Measurements from ENCODE around the gene IRX2. TPM values are rescaled to one million over a fixed set of nuclear protein-coding genes. Genes with fewer than 3 reads are reported as not detected.

Gene IRX2
- polyA plus RNA-seq, 6 donors from 2014 or later: not detected

DNA sequence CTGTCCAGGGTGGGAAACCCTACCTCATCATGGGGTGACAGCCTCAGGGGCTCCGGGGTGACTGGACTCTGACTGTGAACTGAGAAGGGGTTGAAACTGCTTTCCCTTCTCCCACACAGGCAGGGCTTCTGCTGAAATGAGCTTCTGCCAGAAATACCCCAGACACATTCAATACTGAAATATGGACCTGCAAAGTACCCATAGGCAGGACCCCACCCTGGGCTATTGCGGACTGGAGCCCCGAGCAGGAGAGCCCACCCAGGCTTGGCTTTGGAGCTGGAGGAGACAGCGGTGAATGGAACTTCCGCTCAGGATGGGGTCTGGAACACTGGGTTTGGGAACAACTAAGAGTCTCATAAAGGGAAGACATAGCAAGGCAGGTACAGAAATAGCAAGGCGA, 37.5 kb downstream of the IRX2 start:
- no peak overlapping the region for H3K4me3 Mint-ChIP-seq
- peaks cover 0 to 16% (median 1%) of the 10 kb centered on the region in 7 donors for H3K9me3 Mint-ChIP-seq
- no peak for DNase-seq
- H3K27ac Mint-ChIP-seq: no peak overlapping the region
- no peaks in the 10 kb centered on the region for H3K4me1 Mint-ChIP-seq
- no peaks in the 10 kb centered on the region for H3K36me3 Mint-ChIP-seq
- ATAC-seq (ENCODE audit: low read depth in 2 of 2): no peak
- H3K27me3 Mint-ChIP-seq: peaks cover 0 to 10% (median 6%) of the 10 kb centered on the region in 3 donors

DNA sequence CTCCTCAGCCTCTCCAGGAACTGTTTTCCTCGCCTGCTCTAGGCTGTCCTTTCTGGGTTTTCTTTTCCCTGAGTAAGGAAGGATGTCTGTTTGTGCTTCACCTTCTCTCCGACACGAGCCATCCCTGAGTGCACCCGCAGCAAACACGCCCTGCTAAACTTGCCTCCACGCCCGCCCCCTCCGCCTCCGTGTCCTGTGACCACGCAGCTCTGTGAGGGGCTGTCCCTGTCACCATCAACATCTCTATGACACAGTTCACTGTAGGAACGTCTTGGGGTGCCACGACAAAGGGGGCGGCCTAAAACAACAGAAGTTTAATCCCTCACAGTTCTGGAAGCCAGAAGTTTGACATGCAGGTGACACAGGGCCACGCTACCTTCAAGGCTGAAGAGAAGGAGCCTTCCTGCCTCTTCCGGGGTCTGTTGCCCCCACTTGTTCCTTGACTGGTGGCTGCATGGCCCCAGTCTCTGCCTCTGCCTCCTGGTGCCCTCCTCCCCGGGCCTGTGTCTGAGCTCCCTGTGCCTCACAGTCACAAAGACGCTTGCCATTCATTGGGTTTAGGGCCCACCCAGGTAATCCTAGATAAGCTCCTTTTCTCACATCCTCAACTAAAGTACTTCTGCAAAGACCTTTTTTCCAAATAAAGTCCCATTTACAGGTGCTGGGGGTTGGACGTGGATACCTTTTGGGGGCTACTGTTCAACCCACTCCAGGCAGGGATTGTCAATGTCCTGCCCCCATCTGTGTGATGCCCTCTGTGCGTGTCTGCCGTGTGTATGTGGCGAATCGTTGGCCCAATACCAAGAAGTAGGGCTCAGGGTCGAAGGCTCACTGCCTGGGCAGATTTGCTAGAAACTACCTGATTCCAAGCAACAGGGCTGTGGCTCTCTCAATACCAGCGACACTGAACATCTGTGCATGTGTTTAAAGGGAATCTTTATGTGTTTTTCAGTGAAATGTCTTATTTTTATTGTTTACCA, 39.7 kb downstream of the IRX2 start:
- ATAC-seq (ENCODE audit: low read depth in 2 of 2): no peak
- Mint-ChIP-seq H3K36me3 (no peaks in the 10 kb centered on the region), H3K27ac (no peak overlapping the region), H3K4me3 (no peak overlapping the region), H3K4me1 (no peaks in the 10 kb centered on the region), H3K9me3 (peaks cover 0 to 6% (median 3%) of the 10 kb centered on the region in 7 donors), H3K27me3 (peaks cover 0 to 10% (median 4%) of the 10 kb centered on the region in 3 donors)
- no peak for DNase-seq

DNA sequence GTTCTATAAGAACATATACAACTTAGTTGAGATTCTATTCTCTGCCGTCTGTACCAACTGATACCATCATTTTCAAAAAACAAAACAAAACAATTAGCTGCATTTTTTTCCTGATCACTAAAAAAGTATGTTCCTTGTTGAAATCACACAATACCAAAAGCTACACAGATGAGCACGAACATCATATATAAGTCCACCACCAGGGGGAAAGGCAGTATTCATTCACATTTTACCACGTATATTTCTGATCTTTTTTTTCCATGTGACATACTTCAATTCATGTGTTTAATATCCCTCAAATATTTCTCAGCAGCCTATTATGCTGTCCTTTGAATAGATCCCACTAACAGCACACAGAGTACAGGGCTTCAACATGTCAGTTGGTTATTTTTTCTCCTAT, 40.6 kb downstream of the IRX2 start:
- H3K27me3 Mint-ChIP-seq: peaks cover 1 to 10% (median 4%) of the 10 kb centered on the region in 3 donors

DNA sequence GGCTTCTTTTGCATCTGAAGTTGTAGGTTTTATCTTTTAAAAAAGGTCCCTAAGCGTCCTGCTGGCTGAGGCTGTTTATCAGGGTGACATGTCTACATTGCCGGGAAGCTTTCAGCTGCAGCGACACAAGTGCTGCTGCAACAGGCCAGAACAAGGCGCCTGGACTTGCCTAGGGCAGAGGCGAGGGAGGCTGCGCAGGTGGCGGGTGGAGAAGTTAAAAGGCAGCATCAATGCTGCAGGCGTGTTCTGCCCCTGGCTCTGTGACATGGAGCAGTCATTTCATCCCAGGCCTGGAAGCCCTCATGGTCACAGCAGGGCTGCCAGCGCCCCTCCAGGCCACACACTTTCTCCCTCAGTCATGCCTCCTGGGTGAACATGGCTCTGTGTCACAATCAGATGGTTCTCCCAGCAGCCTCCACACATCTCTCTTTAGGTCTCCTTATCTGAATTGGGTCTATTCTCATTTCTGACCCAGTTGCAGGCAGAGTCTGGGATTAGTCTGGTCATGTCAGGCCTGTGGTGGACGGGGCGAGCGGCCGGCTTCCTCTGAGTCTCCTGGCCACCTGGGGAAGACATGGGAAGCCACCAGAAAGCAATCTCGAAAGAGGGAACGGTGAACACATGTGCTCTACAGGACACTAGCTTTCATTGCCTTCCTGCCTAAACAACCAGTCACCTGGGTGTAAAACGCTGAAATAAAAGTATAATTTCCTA, 41.3 kb downstream of the IRX2 start:
- Mint-ChIP-seq H3K27ac (no peak overlapping the region), H3K4me1 (no peaks in the 10 kb centered on the region), H3K27me3 (peaks cover 4 to 8% (median 7%) of the 10 kb centered on the region in 3 donors), H3K36me3 (no peaks in the 10 kb centered on the region), H3K4me3 (peak overlapping the region in 1 of 8 donors; percentile 1), H3K9me3 (peaks cover 0 to 5% (median 3%) of the 10 kb centered on the region in 7 donors)
- ATAC-seq (ENCODE audit: low read depth in 2 of 2) (no peak), DNase-seq (no peak)

More for the DNA sequence above, 40.6 kb downstream of the IRX2 start:
- ATAC-seq (ENCODE audit: low read depth in 2 of 2): no peak
- no peak for DNase-seq
- no peak overlapping the region for H3K27ac Mint-ChIP-seq
- H3K36me3 Mint-ChIP-seq: no peaks in the 10 kb centered on the region
- no peak overlapping the region for H3K4me3 Mint-ChIP-seq
- peaks cover 0 to 6% (median 3%) of the 10 kb centered on the region in 7 donors for H3K9me3 Mint-ChIP-seq
- H3K4me1 Mint-ChIP-seq: no peaks in the 10 kb centered on the region

DNA sequence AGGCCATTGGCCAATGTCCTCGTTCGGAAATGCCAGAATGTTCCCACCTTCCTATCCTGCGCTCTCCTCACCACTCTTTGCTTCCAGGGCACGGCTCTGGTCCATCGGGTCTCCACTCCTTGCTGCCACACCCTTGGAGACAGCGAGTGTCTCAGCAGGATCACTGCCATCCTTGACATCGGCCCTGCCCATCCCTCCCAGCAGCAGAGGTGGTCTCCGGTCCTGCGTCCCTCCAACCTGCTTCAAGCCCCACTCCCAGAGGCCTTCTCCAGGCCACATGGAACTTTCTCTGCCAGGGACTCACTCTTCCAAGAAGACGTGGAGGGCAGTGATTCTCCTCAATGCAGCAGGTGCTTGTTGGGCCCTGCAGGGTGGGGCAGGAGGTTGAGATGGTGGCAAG, 42.7 kb downstream of the IRX2 start:
- H3K4me3 Mint-ChIP-seq: no peak overlapping the region
- no peak for DNase-seq
- no peaks in the 10 kb centered on the region for H3K4me1 Mint-ChIP-seq
- no peak for ATAC-seq (ENCODE audit: low read depth in 2 of 2)
- H3K9me3 Mint-ChIP-seq: peaks cover 0 to 5% (median 3%) of the 10 kb centered on the region in 7 donors
- H3K36me3 Mint-ChIP-seq: no peaks in the 10 kb centered on the region
- no peak overlapping the region for H3K27ac Mint-ChIP-seq
- peaks cover 4 to 8% (median 8%) of the 10 kb centered on the region in 3 donors for H3K27me3 Mint-ChIP-seq

DNA sequence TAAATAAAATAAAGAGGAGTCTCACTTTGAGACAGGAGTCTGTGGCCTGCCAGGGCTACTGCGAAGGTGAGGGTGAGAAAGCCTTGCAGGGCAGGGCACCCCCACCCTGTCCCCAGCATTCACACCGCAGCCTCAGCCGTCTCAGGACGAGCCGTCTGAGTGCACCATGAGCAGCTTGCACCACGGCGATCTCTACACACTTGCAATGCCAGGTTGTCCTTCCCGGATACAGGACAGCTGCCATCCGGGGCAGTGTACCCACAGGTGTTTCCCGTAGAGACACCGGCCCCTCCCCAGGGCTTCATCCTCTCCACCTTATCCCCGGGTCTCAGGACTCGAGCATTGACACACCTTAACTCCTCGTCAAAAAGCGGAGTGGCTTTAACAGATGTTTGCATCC, 43.3 kb downstream of the IRX2 start:
- ATAC-seq (ENCODE audit: low read depth in 2 of 2) (no peak), DNase-seq (no peak)
- Mint-ChIP-seq H3K27me3 (peaks cover 4 to 8% (median 8%) of the 10 kb centered on the region in 3 donors), H3K9me3 (peaks cover 0 to 5% (median 3%) of the 10 kb centered on the region in 7 donors), H3K4me3 (no peak overlapping the region), H3K36me3 (no peaks in the 10 kb centered on the region), H3K27ac (no peak overlapping the region), H3K4me1 (no peaks in the 10 kb centered on the region)

DNA sequence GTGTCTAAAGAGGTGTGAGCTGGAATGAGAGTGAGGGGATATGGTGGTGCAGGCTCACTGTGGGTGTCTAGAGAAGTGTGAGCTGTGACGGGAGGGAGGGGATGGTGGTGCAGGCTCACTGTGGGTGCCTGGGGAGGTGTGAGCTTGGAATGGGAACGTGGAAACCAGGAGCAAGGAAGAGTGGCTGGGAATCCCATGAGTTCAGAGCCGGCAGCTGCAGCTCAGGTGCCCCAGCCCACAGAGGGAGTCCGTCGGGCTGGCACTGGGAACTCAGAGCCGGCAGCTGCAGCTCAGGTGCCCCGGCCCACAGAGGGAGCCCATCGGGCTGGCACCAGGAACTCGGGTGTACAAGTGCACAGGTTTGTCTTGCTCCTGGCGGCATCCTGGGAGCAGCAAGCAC, 45.6 kb downstream of the IRX2 start:
- no peak overlapping the region for H3K27ac Mint-ChIP-seq
- ATAC-seq (ENCODE audit: low read depth in 2 of 2) (no peak), DNase-seq (no peak)
- no peaks in the 10 kb centered on the region for H3K4me1 Mint-ChIP-seq
- peaks cover 0 to 5% (median 0%) of the 10 kb centered on the region in 7 donors for H3K9me3 Mint-ChIP-seq
- H3K4me3 Mint-ChIP-seq: no peak overlapping the region
- peaks cover 0 to 8% (median 8%) of the 10 kb centered on the region in 3 donors for H3K27me3 Mint-ChIP-seq
- H3K36me3 Mint-ChIP-seq: no peaks in the 10 kb centered on the region

DNA sequence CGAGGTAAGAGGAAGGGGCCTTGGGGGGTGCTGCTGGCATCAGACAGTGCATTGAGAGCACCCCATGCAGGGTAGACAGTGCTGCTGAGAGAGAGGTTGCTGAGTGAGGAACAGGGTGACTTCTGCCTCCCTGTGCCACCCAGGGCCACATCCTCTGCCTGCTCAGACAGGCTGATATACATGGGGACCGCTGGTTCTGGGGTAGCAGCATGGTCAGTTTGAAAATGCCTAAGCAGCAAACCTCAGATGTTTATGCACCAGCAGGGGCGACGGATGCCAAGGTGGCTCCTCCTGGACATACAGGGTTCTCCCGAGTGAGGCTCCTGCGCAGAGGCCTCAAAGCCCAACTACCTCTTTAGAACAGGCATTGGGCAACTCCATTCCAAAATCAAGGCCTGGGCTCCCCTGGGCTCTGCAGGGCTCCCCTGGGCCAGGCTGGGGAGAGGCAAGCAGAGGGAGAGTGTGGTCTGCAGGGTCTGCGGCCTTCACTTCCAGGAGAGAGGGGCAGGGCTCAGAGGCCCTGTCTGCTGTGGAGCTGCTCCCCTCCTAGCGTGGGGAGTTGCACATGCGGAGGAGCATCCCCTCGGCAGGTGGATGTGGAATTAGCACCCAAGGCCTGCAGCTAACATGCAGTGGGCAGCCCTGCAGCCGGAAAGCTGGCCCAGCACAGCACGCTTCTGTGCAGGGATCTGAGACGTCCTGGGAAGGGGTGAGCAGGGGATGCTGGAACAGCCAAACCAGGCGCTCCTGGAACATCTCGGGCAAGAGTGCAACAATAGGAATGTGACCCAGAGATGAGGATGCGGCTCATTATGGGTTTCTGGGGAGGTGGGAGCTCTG, 46.5 kb downstream of the IRX2 start:
- no peak for DNase-seq
- no peaks in the 10 kb centered on the region for H3K4me1 Mint-ChIP-seq
- H3K27ac Mint-ChIP-seq: no peak overlapping the region
- no peaks in the 10 kb centered on the region for H3K36me3 Mint-ChIP-seq
- no peak overlapping the region for H3K4me3 Mint-ChIP-seq
- no peak for ATAC-seq (ENCODE audit: low read depth in 2 of 2)
- peaks cover 0 to 8% (median 8%) of the 10 kb centered on the region in 3 donors for H3K27me3 Mint-ChIP-seq
- H3K9me3 Mint-ChIP-seq: peaks cover 0 to 6% (median 0%) of the 10 kb centered on the region in 7 donors

DNA sequence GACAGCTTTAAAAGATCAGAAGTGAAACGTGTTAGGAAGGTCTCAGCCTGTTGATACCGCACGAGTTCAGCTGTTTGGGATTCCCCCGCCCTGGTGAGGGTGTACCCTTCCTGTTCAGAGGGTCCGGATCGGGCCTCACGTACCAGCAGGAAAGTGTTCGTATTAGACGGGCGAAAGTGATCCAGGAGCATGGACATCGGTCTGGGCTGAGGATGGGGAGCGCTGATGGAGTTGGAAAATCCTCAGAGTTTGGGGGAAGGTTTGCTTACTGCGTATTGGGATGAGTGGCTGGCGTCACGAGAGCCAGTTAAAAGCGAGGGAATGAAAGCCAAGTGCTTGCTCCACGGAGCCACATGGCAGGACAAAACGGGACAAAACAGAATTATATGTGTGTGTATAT, 47.4 kb downstream of the IRX2 start:
- ATAC-seq (ENCODE audit: low read depth in 2 of 2): no peak
- peaks cover 0 to 8% (median 8%) of the 10 kb centered on the region in 3 donors for H3K27me3 Mint-ChIP-seq
- H3K27ac Mint-ChIP-seq: no peak overlapping the region
- H3K4me1 Mint-ChIP-seq: no peaks in the 10 kb centered on the region
- no peak for DNase-seq
- H3K4me3 Mint-ChIP-seq: no peak overlapping the region
- no peaks in the 10 kb centered on the region for H3K36me3 Mint-ChIP-seq
- peaks cover 0 to 6% (median 0%) of the 10 kb centered on the region in 7 donors for H3K9me3 Mint-ChIP-seq

DNA sequence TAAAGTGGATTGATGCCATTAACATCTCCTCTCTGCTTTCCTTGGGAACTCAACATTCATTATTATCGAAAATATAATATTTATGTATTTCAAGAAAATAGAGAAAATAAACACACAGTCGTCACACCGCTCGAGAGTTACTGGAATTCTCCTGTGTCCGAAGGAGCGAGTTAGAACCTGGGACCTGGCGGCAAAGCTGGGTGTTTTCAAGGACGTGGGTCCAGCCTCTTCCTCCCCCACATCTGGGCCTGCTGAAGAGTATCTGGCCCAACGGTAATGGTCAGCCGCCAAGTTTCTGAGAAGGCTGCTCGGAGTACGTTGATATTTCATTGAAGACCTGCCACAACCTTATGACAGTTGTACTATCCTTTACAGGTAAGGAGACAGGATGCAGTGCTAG, 47.9 kb downstream of the IRX2 start:
- Mint-ChIP-seq H3K9me3 (peaks cover 0 to 10% (median 4%) of the 10 kb centered on the region in 7 donors), H3K27me3 (peaks cover 0 to 8% (median 8%) of the 10 kb centered on the region in 3 donors), H3K4me3 (no peak overlapping the region), H3K4me1 (no peaks in the 10 kb centered on the region), H3K36me3 (no peaks in the 10 kb centered on the region), H3K27ac (no peak overlapping the region)
- no peak for DNase-seq
- ATAC-seq (ENCODE audit: low read depth in 2 of 2): no peak

DNA sequence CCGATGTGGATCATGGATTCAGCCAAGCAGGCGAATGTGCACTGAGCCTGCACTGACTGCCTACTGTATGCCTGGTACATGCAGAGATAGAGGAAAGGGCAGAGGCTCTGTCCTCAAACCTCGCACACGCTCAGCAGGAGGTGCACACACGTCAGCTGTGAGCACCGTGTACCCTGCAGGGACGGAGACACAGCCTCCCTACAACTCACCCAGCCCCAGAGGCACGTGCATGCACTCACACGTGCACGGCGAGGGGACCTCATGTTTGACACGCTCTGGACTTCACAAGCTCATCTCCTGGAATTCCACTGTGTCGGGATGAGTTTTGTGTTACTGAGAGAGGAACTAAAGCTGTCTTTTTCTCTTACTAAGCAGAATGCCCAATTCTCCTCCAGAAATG, 48.4 kb downstream of the IRX2 start:
- ATAC-seq (ENCODE audit: low read depth in 2 of 2) (no peak), DNase-seq (no peak)
- H3K27ac Mint-ChIP-seq: no peak overlapping the region
- H3K27me3 Mint-ChIP-seq: peaks cover 0 to 8% (median 8%) of the 10 kb centered on the region in 3 donors
- H3K36me3 Mint-ChIP-seq: no peaks in the 10 kb centered on the region
- peaks cover 0 to 10% (median 4%) of the 10 kb centered on the region in 7 donors for H3K9me3 Mint-ChIP-seq
- H3K4me1 Mint-ChIP-seq: no peaks in the 10 kb centered on the region
- H3K4me3 Mint-ChIP-seq: no peak overlapping the region

DNA sequence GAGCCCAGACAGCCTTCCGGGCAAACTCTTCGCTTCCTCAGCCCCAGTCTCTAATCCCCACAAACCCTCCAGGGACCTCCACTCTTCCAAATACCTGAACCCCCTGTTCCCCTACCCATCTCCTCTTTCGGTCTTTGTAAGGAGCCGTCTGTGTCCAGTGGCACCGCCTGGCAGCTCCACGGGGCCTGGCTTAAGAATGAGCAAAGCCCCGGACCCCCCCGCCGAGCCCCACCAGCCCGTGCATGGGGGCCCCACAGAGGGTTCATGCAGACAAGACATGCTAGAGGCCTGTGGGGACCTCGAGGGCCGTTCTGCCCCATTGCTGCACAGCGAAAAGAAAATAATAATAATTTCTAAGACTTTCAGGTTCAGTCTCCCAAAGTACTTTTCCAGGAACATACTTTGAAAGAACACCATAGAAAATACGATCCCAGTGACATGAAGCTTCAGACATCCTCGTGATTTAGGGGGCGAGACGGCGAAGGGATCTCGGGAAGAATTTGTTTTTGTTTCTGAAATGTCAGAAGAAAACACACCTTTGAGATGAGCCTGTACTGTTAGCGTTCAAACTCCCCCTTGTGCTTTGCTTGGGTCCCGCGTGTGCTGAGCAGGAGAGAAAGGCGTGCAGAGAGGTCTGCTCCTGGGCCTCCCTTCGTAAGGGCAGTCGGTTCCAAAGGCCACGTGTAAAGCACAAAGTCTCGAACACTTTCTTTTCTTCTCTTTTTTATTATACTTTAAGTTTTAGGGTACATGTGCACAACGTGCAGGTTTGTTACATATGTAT, 49.2 kb downstream of the IRX2 start:
- H3K27me3 Mint-ChIP-seq: peaks cover 0 to 8% (median 7%) of the 10 kb centered on the region in 3 donors
- ATAC-seq (ENCODE audit: low read depth in 2 of 2): no peak
- no peaks in the 10 kb centered on the region for H3K4me1 Mint-ChIP-seq
- H3K9me3 Mint-ChIP-seq: peaks cover 0 to 10% (median 4%) of the 10 kb centered on the region in 7 donors
- DNase-seq: no peak
- no peak overlapping the region for H3K27ac Mint-ChIP-seq
- no peak overlapping the region for H3K4me3 Mint-ChIP-seq
- no peaks in the 10 kb centered on the region for H3K36me3 Mint-ChIP-seq
